GM18517 (cell line): ENCODE data around the gene TEC.
A peak's percentile ranks its signal among the peaks of the same experiment; 100 is the strongest.
"Not testable (repeated sequence)": the region's sequence is repeated elsewhere in the genome, so short reads cannot be mapped to it uniquely, and the experiment has no call there.

Experiments
- ATAC-seq: cut with Tn5 transposase; IDR thresholded peaks from one replicate; pipeline ENCODE4 v1.9.1; 2021; ENCODE audit warnings: mild to moderate bottlenecking, moderate library complexity; ENCODE audit not compliant: unreplicated experiment

TEC gene

DNA sequence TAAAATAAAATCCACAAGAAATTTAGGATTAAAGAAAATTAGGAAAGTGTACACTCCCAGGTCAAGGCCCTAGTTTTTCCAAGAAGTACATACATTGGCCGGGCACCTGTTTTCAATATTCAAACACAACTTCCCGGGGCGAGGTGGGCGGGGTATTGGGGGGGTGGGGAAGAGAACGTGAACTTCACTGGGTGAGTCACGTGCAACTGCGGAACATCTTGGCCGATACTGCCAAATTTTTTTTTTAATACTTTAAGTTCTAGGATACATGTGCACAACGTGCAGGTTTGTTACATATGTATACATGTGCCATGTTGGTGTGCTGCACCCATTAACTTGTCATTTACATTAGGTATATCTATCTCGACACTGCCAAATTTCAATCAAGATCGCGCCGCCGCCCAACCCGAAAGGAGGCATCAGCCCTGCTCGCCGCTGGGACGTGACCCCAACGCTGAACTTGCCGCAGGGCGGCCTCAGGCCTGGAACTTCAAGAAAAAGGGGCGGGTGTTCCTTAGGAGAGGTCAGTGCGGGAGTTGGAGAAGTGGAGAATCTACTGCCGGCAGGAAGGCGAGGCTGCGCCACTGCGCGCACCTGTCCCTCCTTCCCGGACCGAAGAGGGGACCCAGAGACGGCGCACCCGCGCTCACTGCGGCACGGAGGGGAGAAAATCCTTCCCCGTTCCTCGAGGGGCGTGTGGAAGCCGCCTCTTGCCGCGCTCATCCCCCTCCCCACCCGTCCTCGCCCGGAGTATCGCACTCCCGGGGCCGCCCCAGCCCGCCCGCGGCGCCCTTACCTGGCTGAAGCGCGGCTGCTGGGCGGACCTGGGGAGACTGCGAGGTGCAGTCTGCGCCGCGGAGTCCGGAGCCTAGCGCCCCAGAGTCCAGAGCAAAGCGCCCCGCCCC is at the start of gene TEC:
Gene TEC (minus strand): TSS at position 883 of the 905 bp plus-strand sequence. CDS start 41,224 bp downstream, outside the sequence.
- ATAC-seq, result peak; percentile 38

DNA sequence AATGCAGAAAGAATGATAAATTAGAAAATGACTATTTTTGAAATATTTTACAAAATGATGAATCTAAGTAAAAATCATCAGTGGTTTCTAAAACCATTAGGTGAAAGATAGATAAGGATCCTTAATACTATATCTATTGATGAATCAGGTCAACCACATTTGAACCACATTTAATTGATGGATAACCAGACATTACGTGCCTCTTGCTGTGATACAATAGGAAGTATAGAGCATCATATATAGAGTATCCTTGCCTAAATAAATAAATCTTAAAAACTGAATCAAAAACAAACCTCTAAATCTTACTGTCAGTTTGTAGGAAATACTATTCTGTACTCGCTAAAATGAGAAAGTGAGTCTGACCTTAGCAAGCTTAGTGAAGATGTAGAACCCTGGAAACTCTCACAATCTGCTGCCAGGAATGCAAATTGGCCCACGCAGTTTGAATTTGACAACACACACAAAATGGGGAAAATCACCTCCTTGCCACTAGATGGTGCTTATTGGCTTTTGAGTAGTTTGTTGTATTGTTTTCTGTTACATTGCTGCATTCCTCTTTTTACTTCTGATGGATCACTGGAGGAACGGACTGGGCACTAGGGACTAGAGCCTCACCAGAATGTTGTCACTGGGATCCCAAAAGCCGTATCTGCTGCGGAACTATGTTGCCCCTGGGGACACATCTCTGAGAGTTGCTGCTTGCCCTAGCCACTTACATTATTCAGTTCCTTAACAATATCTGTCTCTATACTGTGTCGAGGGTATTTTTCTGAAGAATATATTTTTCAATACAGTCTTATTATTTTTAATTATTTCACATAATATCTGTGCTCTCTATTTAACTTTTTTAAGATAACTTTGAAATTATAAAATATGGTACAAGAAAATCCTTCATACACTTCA is 46.3 kb upstream of the TEC start:
- no peak for ATAC-seq

DNA sequence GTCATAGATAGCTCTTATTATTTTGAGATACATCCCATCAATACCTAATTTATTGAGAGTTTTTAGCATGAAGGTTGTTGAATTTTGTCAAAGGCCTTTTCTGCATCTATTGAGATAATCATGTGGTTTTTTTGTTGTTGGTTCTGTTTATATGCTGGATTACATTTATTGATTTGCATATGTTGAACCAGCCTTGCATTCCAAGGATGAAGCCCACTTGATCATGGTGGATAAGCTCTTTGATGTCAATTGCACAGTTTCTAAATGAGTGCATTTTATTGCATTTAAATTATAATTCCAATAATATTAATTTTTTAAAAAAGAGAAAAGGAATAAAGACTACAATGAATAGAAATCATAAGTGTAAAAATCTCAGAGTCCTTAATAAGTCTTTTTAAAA is 45.1 kb upstream of the TEC start:
- ATAC-seq, result not testable (repeated sequence)

DNA sequence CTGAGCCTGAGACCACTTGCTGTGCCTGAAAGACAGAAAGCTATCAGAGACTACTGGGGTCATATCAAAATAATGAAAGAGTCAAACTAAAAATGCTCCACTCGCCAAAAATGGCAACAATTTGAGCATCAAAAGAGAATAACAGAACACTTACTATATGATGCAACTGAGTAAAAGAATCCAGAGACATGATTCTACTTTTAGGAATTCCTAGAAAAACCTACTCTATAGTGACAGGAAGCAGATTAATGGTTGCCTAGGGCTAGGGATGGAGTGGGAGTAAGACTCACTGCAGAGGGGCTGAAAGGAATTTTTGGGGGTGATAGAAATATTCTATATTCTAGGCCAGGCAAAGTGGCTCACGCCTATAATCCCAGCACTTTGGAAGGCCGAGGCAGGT is 42.3 kb upstream of the TEC start:
- no peak for ATAC-seq

DNA sequence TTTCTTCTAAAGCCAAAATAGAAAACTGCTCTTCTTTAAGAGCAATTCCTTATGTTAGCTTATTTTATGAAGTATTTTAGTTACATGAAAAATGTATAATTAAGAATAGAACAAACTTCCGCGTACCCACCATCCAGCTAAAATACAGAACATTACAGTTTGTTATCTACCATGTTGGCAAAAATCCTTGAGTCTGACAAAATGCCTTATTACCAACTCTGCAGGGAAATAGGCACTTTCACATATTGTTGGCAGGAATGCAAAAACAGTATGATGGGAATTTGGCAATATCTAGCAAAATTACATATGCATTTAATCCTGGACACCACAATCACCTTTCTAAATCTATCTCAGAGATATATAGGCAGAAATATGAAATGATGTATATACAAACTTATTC is 39.3 kb upstream of the TEC start:
- no peak for ATAC-seq

DNA sequence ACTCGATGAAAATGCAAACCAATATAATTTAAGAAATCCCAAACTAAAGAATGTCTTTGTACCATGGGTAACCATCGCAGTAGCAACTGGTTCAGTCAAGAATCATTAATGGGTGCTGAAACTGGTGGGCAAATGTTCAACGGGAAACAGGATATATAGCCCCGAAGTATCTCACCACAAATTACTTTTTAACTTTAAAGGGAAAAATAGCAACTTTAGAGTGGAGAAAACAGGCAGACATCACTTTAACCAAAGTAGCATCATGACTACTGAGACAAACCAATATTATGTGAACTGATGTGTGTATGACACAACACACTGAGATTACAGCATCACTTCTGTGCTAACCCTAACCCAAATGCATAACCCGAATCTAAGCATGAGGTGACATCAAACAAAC is 37.9 kb upstream of the TEC start:
- ATAC-seq, result no peak

DNA sequence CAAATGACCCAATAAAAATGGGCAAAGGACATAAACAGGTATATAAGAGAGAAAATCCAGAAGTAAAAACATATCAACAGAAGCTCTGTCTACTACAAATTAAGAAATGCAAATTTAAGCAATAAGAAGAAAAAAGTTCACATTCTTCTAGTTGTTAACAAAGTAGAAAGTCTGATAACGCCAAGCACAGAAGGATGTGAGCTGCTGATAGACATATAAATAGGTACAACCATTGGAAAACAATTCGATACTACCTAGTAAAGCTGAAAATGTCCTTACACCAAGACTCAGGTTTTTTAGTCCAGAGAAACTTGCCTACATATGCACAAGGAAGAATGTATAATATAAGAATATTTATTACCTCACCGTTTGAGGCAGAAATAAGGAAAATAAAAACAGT is 35.9 kb upstream of the TEC start:
- no peak for ATAC-seq

DNA sequence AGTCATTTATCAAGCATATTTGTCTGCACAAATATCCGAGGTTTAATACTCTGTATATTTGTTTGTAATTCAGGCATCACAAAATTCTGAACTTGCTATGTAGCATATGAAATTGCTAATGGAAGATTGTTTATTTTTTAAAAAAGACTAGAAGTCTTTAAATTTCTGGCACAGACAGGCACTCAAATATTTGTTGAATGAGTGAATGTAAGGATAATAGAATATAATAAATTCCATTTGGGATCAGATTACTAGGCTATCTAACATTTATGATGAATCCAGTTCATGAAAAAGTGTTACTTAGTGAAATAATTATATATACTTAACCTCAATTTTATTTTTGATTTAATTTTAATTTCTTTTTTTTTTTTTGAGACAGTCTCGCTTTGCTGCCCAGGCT is 30.4 kb upstream of the TEC start:
- no peak for ATAC-seq

DNA sequence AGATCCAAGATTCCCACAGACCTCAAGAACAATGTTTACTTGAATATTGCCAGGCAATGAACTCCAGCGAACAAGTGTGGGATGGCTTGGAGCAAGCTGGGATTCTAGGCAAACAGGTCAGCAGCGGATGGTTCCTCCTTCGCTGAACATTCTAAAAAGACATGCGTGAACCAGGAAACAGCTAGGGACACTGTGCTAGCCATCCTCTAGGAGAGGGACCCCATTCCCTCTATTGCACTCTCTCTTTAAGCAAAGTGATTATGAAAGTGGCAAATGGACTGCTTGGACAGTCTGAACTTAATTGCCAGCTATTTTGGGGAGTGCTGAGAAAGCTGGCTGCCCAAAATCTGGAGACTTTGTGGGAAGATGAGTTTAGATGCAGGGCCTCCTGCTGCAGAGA is 29.9 kb upstream of the TEC start:
- no peak for ATAC-seq

DNA sequence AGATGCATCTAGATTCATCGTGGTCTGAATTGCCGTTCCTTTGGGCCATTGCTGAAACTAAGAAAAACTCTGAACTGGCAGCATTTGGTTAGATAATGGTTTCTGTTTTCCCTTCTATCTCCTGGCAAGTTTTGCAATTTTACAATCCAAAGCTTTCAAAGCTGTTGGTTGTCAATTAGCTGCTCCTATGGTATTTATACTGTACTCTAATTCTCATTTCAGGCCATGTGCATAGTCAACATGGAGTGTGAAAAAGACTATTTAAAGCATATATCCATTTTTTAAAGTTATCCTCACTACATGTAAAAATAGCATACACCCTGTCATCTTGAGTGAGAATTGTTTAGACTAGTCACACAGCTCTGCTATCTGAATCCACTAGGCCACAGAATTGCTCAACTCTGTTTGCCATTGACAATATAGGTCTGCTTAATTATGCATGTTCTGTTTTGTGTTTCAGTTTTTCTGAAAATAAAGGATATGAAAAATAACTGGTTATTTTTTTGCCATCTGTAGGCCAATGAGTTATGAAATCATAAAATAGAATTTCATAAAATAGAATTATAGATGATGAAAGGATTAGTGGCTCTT is 27.7 kb upstream of the TEC start:
- ATAC-seq, result no peak

DNA sequence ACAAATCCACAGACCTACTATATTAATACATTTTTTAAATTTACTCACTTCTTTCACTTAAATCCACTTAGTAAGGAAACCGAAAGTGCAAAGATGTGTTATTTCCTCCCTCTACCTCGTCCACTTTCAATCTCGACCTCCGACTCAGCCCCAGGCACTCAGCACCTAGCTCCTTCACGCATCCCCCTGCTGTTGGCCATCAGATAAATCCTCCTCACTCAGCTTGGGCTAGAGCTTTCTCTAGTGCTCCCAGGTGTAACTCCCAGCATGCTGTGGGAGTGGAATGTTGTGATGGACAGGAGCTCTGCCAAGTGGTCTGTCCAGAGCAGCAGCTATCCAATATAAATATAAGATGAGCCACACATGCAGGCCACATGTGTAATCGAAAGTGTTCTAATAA is 26.7 kb upstream of the TEC start:
- peak; percentile 96 for ATAC-seq

DNA sequence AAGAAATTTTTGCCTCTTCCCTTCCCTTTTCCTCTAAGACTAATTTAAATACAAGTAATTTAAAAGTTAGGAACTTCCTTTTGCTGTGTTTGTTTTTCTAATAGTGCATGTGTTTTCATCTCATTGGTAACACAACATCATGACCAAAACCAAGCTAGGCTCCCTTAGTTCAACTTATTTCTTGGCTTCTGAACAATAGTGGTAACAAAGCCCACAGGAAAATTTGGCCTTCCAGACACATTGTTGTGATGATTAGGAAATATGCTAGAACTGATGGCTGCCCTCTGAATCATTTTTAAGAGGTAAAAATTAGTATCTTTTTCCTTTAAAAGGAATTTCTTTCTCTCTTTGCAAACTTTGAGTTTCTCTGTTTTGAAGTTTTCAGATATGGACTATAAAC is 25.5 kb upstream of the TEC start:
- ATAC-seq, result no peak

DNA sequence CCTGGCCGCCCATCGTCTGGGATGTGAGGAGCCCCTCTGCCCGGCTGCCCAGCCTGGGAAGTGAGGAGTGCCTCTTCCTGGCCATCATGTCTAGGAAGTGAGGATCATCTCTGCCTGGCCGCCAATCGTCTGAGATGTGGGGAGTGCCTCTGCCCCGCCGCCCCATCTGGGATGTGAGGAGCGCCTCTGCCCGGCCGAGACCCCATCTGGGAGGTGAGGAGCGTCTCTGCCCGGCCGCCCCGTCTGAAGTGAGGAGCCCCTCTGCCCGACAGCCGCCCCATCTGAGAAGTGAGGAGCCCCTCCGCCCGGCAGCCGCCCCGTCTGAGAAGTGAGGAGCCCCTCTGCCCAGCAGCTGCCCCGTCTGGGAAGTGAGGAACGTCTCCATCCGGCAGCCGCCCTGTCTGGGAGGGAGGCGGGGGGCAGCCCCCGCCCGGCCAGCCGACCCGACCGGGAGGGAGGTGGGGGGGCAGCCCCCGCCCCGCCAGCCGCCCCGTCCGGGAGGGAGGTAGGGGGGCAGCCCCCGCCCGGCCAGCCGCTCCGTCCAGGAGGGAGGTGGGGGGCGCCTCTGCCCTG is 22.7 kb upstream of the TEC start:
- not testable (repeated sequence) for ATAC-seq

DNA sequence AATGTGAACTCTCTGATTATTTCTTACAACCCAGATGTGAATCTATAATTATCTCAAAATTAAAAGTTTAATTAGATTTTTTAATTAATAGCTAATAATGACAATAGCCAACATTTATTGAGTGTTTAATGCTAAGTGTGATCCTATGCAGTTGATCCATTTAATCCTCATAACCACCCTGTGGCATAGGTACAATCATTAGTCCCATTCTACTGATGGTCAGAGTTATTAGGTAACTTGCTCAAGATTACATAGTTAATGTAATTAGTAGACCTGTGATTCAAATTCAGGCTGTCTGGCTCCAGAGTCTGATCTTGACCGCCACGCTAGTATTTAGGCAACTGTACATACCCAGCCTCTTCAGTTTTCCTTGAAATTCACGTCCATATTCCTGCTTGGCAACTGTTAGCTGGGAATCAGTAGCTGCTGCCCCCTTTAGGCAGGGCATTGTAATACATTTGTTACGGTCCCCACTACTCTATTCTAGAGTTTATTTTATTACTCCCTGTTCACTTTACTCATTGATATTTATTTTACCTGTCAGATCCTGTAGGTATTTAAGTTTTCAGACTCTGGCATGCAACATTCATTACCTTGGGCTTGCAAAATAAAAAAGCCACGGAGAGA is 20.6 kb upstream of the TEC start:
- ATAC-seq, result no peak

DNA sequence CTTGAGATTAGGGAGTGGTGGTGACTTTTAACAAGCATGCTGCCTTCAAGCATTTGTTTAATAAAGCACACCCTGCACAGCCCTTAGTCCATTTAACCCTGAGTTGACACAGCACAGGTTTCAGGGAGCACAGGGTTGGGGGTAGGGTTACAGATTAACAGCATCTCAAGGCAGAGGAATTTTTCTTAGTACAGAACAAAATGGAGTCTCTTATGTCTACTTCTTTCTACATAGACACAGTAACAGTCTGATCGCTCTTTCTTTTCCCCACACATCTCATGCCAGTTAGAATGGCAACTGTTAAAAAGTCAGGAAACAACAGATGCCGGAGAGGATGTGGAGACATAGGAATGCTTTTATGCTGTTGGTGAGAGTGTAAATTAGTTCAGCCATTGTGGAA is 16.4 kb upstream of the TEC start:
- not testable (repeated sequence) for ATAC-seq

DNA sequence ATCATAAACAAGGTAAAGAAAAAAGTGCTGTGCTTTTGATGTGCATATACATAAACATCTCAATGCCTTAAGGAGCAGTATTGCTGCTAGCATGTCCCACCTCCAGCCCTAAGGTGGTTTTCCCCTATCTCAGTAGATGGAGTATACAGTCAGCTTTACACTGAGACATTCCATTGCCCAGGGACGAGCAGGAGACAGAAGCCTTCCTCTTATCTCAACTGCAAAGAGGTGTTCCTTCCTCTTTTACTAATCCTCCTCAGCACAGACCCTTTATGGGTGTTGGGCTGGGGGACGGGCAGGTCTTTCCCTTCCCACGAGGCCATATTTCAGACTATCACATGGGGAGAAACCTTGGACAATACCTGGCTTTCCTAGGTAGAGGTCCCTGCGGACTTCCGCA is 16.0 kb upstream of the TEC start:
- ATAC-seq, result not testable (repeated sequence)

DNA sequence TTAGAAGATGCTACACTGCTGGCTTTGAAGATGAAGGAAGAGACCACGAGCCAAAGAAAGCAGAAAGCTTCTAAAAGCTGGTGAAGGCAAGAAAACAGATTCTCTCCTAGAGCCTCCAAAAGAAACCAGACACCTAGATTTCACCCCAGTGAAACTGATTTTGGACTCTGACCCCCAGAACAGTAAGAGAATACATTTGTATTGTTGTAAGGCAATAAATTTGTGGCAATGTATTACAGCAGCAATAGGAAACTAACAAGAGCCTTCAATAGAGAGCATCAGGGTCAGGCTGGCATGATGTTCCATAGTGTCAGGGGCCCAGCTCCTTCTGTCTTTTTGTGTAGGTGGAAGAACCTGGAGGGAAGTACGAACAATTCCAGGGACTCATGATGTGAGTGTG is 6.0 kb upstream of the TEC start:
- no peak for ATAC-seq

DNA sequence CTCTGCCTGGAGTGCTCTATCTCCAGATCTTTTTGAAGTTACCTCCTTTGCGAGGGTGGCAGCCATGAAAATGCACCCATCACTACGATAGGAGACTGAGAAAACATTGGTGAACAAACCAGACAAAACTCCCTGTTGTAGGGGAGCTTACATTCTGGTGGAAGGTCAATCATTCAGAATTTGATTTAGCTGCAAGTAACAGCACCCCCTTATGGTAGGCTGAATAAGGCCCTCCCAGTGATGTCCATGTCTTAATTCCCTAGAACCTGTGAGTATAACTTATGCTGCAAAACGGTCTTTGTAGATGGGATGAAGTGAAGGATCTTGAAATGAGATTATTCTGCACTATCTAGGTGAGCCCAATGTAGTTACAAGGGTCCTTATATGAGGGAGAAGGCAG is 5.6 kb upstream of the TEC start:
- no peak for ATAC-seq

DNA sequence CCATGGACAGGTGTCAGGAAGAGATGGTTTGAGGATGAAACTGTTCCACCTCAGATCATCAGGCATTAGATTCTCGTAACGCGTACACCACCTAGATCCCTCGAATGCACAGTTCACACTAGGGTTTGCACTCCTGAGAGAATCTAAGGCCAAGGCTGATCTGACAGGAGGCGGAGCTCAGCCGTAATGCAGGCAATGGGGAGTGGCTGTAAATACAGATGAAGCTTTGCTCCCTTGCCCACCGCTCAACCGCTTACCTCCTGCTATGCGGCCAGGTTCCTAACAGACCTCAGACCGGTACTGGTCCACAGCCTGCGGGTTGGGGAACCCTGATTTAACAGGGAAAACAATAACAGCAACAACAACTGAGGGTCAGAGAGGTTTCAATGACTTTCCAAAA is 2.0 kb upstream of the TEC start:
- no peak for ATAC-seq

DNA sequence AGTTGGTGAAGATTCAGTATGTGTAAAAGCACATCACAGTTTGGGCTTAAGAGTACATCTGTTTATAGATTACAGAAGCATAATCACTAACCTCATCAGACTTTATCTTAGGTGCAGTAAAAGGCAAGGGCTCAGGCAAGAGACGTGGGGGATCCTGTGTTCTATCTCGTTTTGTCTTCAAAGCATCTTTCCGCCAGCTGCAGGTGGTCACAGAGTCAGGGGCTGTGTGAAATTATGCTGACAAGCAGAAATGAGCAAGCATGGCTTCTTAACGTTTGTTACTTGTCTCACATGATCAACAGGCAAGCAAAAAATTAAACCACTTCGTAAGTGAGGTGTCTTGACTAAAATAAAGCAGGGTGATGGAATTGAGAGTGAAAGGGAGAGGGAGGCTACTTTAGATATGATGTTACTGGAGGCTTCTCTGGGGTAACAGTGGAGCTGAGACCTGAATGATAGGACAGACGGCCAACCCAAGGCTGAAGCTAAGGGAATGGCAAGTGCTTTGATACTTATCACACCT is 1.4 kb upstream of the TEC start:
- ATAC-seq, result peak; percentile 26

DNA sequence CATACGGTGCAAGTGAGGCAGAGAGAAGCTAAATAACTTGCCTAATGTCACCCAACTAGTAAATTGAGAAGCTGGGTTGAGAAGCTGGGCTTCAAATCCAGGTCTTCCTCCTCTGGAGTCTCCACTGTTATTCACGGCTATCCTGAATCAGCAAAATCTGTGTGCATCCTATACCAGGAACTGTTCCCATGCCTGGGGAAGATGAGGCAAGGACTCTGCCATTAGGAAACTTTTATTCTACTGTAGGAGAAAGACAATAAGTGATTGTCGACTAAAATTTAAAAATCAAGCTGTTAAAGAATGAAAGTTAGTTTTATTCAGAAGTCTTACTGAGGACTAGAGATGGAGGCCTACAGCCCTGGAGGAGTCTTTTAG is 872 bp upstream of the TEC start:
- ATAC-seq, result no peak
